Skeletal muscle tissue (tissue), 4 donors: Measurements from ENCODE around the gene FAM20B. TPM values are rescaled to one million over a fixed set of nuclear protein-coding genes. Genes with fewer than 3 reads are reported as not detected.
A peak's percentile ranks its signal among the peaks of the same experiment; 100 is the strongest.

Source experiments
- H3K27ac ChIP-seq: one replicate; pipeline ENCODE4 v1.7.0; 2013; ENCODE audit warnings: mild to moderate bottlenecking, low read depth, low read length, inconsistent platforms
- H3K27me3 ChIP-seq, 3 donors: one replicate each; pipeline ENCODE4 v1.7.0; 2013; ENCODE audit warnings: low read length in 3 of 3; ENCODE audit not compliant: control insufficient read depth in 3 of 3, insufficient read depth in 3 of 3
- H3K36me3 ChIP-seq, 3 donors: one replicate each; pipeline ENCODE4 v1.7.0; 2013; ENCODE audit warnings: low read length in 3 of 3; ENCODE audit not compliant: control insufficient read depth in 3 of 3, insufficient read depth in 3 of 3
- H3K4me1 ChIP-seq, 3 donors: one replicate each; pipeline ENCODE4 v1.7.0; 2013; ENCODE audit warnings: low read length in 3 of 3, mild to moderate bottlenecking in 3 of 3; ENCODE audit not compliant: control insufficient read depth in 3 of 3, insufficient read depth in 3 of 3
- H3K4me3 ChIP-seq, 3 donors: one replicate each; pipeline ENCODE4 v1.7.0; 2013; ENCODE audit warnings: low read length in 3 of 3
- H3K9ac ChIP-seq, 3 donors: one replicate each; pipeline ENCODE4 v1.7.0; 2013; ENCODE audit warnings: low read length in 3 of 3, mild to moderate bottlenecking in 3 of 3, moderate library complexity in 2 of 3, low read depth in 1 of 3
- H3K9me3 ChIP-seq, 3 donors: one replicate each; pipeline ENCODE4 v1.7.0; 2013; ENCODE audit warnings: low read length in 3 of 3; ENCODE audit not compliant: control insufficient read depth in 3 of 3
- total RNA-seq: library from RNA; depleted of rRNA; stranded (reverse); fragments of >200 nt; gene quantifications from one replicate; pipeline ENCODE4 v1.2.3, GENCODE V29; 2014
- donor health status: Osteomylitis.

FAM20B gene
- total RNA-seq, 1 donor from 2014 or later: 26.6 TPM

- Histone ChIP-seq H3K4me3 (no peak overlapping the region), H3K27ac (no peak overlapping the region), H3K27me3 (no peaks in the 10 kb centered on the region), H3K9me3 (no peaks in the 10 kb centered on the region), H3K9ac (no peak overlapping the region), H3K4me1 (peaks cover 0 to 10% (median 8%) of the 10 kb centered on the region in 3 donors), H3K36me3 (peaks cover 0 to 3% (median 0%) of the 10 kb centered on the region in 3 donors)
Measured at GRCh38 chr1:179046808-179047635, 21.3 kb downstream of the FAM20B start.

GRCh38 chr1:179047636-179047997 lies 21.9 kb downstream of the FAM20B start:
- H3K36me3 ChIP-seq: peaks cover 0 to 3% (median 0%) of the 10 kb centered on the region in 3 donors
- H3K4me3 ChIP-seq: no peak overlapping the region
- H3K27me3 ChIP-seq: no peaks in the 10 kb centered on the region
- H3K4me1 ChIP-seq: peaks cover 0 to 10% (median 8%) of the 10 kb centered on the region in 3 donors
- H3K27ac ChIP-seq: no peak overlapping the region
- H3K9ac ChIP-seq: no peak overlapping the region
- H3K9me3 ChIP-seq: no peaks in the 10 kb centered on the region

DNA sequence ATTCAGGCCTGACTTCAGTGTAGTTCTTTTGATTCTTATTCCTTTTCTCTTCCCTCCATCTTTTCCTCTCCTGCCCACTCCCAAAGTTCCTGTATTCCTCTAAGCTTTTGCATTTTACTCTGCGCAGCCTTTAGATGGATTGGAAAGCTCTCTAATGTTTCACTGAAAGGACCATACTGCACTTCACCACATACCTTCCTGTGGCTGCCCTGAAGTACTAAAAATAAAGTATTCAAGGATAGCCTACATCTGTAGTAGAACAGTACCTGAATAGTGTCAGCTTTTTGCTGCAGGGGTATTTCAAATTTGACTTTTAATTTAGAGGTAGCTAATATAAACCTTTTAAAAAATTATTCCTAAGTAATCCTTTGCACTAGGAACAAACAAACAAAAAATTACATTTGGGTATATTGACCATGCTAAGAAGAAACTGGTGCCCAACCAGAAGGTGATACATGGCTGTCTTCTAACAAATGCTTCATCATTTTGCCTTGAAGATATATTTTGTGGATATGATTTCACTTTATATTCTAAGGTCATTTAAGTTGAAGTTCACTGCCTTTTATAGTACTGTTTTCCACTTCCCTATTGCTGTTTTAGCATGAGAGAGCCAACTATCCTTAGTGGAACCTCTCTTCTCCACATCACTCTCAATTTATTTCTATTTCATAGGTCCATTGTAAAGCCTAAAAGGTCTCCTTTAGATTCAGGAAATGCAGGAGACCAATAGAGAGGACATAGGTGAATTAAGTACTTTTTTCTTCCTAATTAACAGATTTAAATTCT lies 22.8 kb downstream of the FAM20B start:
- H3K9ac ChIP-seq: peak overlapping the region in 1 of 3 donors; percentile 43
- peaks cover 0 to 3% (median 0%) of the 10 kb centered on the region in 3 donors for H3K36me3 ChIP-seq
- H3K9me3 ChIP-seq: no peaks in the 10 kb centered on the region
- peaks cover 0 to 8% (median 8%) of the 10 kb centered on the region in 3 donors for H3K4me1 ChIP-seq
- no peaks in the 10 kb centered on the region for H3K27me3 ChIP-seq
- no peak overlapping the region for H3K4me3 ChIP-seq
- no peak overlapping the region for H3K27ac ChIP-seq

DNA sequence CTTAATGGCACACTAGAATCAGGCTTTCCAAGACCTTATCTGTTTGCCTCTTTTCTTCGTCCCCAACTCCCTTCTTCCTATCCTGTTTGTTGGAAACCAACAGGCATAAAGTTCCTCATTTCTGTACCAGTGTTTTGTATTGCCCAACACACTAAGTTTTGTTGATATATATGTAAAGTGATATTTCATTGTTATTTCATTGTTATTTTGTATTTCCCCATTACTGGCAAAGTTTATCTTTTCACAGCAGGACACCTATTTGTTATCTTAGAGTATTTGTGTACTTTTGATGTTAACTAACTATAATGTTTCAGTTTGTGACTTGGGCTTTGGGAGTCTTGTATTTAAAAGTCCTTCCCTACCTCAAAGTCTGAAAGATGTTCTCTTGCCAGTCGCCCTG lies 27.1 kb downstream of the FAM20B start:
- Histone ChIP-seq H3K27ac (no peak overlapping the region), H3K36me3 (peaks cover 0 to 15% (median 12%) of the 10 kb centered on the region in 3 donors), H3K9me3 (no peaks in the 10 kb centered on the region), H3K4me3 (no peak overlapping the region), H3K27me3 (no peaks in the 10 kb centered on the region), H3K4me1 (peaks cover 0 to 3% (median under 1%) of the 10 kb centered on the region in 3 donors), H3K9ac (no peak overlapping the region)

- Histone ChIP-seq H3K4me3 (no peak overlapping the region), H3K27ac (no peak overlapping the region), H3K9me3 (no peaks in the 10 kb centered on the region), H3K4me1 (peaks cover 0 to 3% (median 0%) of the 10 kb centered on the region in 3 donors), H3K36me3 (peaks cover 0 to 15% (median 12%) of the 10 kb centered on the region in 3 donors), H3K27me3 (no peaks in the 10 kb centered on the region), H3K9ac (no peak overlapping the region)
Measured at GRCh38 chr1:179053486-179053885, 27.8 kb downstream of the FAM20B start.

DNA sequence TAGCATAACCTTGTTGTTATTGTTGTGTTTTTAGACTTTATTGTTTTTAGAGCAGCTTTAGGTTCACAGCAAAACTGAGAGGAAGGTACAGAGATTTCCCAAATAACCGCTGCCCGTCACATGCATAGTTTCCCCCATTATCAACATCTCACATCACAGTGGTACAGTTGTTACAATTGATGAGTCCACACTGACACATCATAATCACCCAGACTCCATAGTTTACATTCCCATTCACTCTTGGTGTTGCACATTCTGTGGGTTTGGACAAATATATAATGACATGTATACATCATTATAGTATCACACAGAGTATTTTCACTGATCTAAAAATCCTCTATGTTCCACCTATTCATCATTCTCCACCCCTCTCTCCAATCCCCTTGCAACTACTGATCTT lies 30.2 kb downstream of the FAM20B start:
- no peaks in the 10 kb centered on the region for H3K9me3 ChIP-seq
- H3K36me3 ChIP-seq: peaks cover 0 to 12% (median 12%) of the 10 kb centered on the region in 3 donors
- no peak overlapping the region for H3K9ac ChIP-seq
- no peaks in the 10 kb centered on the region for H3K27me3 ChIP-seq
- H3K4me3 ChIP-seq: no peak overlapping the region
- H3K4me1 ChIP-seq: peaks cover 0 to 3% (median 0%) of the 10 kb centered on the region in 3 donors
- no peak overlapping the region for H3K27ac ChIP-seq

DNA sequence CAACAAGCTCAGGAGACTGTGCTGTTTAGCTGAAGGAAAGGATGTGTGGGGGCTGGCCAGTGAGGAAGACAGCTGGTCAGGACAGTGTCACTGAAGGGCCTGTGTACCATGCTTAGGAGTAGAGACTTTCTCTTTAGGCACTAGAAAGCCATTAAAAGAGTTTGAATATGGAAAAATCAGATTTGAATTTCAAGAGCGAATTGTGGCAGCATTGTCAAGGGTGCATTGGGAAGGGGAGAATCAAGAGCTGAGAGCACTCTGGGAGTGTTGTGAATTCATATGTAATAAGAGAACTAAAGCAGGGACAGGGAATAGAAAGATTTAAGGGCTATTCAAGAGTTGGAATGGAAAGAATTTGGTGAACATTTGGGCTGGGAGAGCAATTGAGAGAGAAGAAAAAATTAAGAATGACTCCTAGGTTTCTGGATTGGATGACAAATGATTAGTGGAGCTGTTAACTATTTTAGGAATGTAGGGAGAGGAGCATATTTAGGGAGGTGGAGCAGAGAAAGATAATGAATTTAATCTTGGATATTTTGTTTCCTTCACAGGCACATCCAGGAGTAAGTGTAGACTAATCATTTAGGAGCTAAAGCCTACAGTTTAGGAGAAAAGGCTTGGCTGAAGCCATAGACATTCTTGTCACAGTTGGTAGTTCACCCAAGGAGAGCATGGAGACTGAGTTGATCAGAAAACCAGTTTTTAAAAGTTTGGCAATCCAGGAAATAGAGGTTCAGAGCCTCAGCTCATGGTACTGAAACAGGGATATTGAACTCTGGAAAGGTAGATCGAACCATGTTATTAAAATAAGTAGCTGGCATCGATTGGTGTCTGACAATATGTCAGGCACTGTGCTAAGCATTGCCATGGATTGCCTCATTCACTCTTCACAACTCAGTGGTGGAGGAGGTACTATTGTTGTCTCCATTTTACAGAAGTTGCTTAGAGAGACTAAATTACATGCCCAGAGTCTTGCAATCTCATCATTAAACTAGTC lies 33.1 kb downstream of the FAM20B start:
- H3K4me1 ChIP-seq: peaks cover 0 to 11% (median 0%) of the 10 kb centered on the region in 3 donors
- no peak overlapping the region for H3K27ac ChIP-seq
- H3K27me3 ChIP-seq: no peaks in the 10 kb centered on the region
- no peak overlapping the region for H3K9ac ChIP-seq
- H3K9me3 ChIP-seq: no peaks in the 10 kb centered on the region
- no peak overlapping the region for H3K4me3 ChIP-seq
- peaks cover under 1 to 12% (median 12%) of the 10 kb centered on the region in 3 donors for H3K36me3 ChIP-seq

DNA sequence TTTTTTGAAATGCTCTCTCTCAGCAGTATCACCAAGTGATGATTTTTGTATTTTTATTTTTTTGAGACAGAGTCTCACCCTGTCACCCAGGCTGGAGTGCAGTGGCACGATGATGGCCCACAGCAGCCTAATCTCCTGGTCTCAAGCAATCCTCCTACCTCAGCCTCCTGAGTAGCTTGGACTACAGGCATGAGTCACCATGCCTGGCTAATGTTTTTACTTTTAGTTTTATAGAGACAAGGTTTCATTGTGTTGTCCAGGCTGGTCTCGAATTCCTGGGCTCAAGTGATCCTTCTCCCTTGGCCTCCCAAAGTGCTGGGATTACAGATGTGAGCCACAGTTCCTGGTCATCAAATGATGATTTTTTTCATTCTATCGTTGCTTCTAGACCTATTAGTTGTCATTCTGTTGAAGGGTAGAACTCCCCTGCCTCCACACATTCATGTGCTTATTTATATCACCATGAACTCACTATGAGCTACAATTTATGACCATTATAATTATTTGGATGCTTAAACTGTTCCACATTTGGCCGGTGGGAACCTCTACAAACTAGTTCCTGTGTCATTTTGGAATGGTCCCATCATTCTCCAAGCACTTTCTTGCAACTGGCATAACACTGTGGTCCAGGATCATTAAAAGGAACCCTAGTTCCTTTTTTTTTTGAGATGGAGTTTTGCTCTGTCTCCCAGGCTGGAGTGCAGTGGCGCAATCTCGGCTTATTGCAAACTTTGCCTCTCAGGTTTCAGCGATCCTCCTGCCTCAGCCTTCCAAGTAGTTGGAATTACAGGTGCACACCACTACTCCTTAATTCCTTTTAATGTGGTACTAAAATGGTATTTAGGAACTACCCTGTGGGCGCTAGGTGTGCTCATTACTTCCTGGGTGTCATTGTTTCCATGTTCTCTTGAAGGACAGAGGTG lies 35.9 kb downstream of the FAM20B start:
- no peaks in the 10 kb centered on the region for H3K9me3 ChIP-seq
- H3K27ac ChIP-seq: no peak overlapping the region
- H3K4me1 ChIP-seq: peaks cover 0 to 11% (median 0%) of the 10 kb centered on the region in 3 donors
- no peak overlapping the region for H3K9ac ChIP-seq
- peaks cover 10 to 23% (median 11%) of the 10 kb centered on the region in 3 donors for H3K36me3 ChIP-seq
- H3K27me3 ChIP-seq: no peaks in the 10 kb centered on the region
- no peak overlapping the region for H3K4me3 ChIP-seq
